GM12891 (cell line): ENCODE data around the gene PON1.

ENCODE experiments used
- DNase-seq: peaks from one replicate; pipeline ENCODE4 v3.0.0; 2011; ENCODE audit warnings: low spot score; ENCODE audit not compliant: insufficient read length
- FAIRE-seq: peaks from 2 replicates; lab custom pipeline; 2011; peaks lifted over from hg19 to GRCh38; lab: Jason Lieb, UNC
- PAX5 ChIP-seq: IDR thresholded peaks from 2 replicates; pipeline ENCODE4 v1.6.1; 2011; ENCODE audit warnings: low read length, moderate library complexity, mild to moderate bottlenecking; ENCODE audit not compliant: insufficient read depth, severe bottlenecking
- POLR2A ChIP-seq: IDR thresholded peaks from 2 replicates; pipeline ENCODE4 v1.6.1; 2011; ENCODE audit warnings: low read depth, low read length, control low read depth
- POLR2AphosphoS5 ChIP-seq: IDR thresholded peaks from 2 replicates; pipeline ENCODE4 v1.6.1; 2011; ENCODE audit warnings: low read depth, low read length, control low read depth
- POU2F2 ChIP-seq: IDR thresholded peaks from 2 replicates; pipeline ENCODE4 v1.6.1; 2011; ENCODE audit warnings: low read depth, mild to moderate bottlenecking, control low read depth, low read length, moderate library complexity
- SPI1 ChIP-seq: IDR thresholded peaks from 2 replicates; pipeline ENCODE4 v1.6.1; 2011; ENCODE audit warnings: low read depth, low read length, control low read depth
- TAF1 ChIP-seq: IDR thresholded peaks from 2 replicates; pipeline ENCODE4 v1.6.1; 2011; ENCODE audit warnings: low read depth, low read length, control low read depth

The PON1 gene

DNA sequence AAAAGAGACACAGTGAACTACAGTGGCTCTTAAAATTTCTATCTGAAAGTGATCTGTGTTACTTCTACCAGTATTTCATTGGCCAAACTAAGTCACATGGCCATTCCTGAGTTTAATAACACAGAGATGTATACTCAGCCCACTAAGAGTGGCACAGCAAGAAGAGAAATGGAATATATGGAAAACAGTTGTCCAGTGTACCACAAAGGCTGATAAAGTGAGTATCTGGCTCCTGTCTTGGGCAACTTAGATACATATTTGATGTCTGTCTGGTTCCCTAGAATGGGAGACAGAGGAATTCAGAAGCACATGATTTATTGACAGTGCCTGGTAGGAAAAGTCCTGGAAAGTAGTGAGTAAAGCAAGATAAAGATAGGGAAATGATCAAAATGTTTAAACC is 10.1 kb upstream of the PON1 start:
- DNase-seq (no peak), FAIRE-seq (no peak)
- no peak for TF ChIP-seq POU2F2

- DNase-seq = no peak
- FAIRE-seq = no peak
- TF ChIP-seq POLR2A (no peak), TAF1 (no peak), SPI1 (no peak), POU2F2 (no peak), POLR2AphosphoS5 (no peak), PAX5 (no peak)
Observed at GRCh38 chr7:95330961-95331337, 6.6 kb upstream of the PON1 start.

DNA sequence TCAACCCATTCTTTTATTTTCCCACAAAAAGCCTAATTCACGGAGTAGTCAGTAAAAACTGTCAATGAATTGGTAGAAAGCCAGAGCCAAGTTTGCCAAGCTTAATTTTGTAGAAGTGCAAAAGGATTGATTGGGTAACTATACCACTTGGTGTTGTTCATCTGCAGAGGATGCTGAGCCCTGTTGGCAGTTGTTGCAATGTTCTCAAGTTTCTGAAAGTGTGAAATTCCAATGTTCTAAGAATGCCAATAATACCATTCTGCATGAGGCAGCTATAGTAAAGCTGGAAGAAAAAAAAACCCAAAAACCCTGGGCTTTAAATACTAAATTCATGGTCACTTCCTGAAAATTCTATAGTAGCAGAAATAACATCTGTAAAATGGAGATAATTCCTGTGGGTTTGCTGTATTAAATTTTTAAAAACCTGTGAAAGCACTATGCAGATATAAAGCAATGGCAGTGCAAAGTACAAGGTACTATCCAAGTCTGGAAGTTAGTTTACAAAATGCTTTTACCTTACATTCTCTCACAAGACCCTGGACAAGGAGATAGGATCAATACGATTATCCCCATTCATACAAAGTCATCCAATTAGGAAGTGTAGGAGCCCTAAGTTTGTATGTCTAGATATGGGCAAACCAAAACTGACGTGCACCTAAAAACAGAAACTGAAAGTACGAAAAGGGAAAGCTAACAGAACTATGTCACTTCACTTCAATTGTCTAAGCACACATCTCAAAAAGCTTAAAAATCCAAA is 6.0 kb upstream of the PON1 start:
- TF ChIP-seq TAF1 (no peak), POLR2A (no peak), POU2F2 (no peak), POLR2AphosphoS5 (no peak), PAX5 (no peak), SPI1 (no peak)
- peak; percentile 71 for FAIRE-seq
- DNase-seq = no peak

GRCh38 chr7:95327356-95327755 is 3.0 kb upstream of the PON1 start:
- DNase-seq (no peak), FAIRE-seq (no peak)
- TF ChIP-seq SPI1 = no peak
- TF ChIP-seq POLR2A = no peak
- TF ChIP-seq PAX5 = no peak
- TF ChIP-seq POU2F2 = no peak
- TF ChIP-seq TAF1 = no peak

- TF ChIP-seq PAX5 (no peak), SPI1 (no peak), POLR2A (no peak), POLR2AphosphoS5 (no peak), TAF1 (no peak), POU2F2 (no peak)
- FAIRE-seq = no peak
- no peak for DNase-seq
Observed at GRCh38 chr7:95323410-95324129, 762 bp downstream of the PON1 start.

- no peak for FAIRE-seq
- DNase-seq = no peak
- TF ChIP-seq TAF1 = no peak
- TF ChIP-seq POLR2A = no peak
- no peak for TF ChIP-seq PAX5
- TF ChIP-seq POLR2AphosphoS5 = no peak
- TF ChIP-seq SPI1 = no peak
- TF ChIP-seq POU2F2 = no peak
Observed at GRCh38 chr7:95322854-95323253, 1.5 kb downstream of the PON1 start.

- no peak for DNase-seq
- TF ChIP-seq SPI1 = no peak
- TF ChIP-seq POLR2AphosphoS5 = no peak
- no peak for TF ChIP-seq PAX5
- no peak for TF ChIP-seq POLR2A
- TF ChIP-seq TAF1 = no peak
- TF ChIP-seq POU2F2 = no peak
- no peak for FAIRE-seq
Observed at GRCh38 chr7:95322396-95322795, 1.9 kb downstream of the PON1 start.

DNA sequence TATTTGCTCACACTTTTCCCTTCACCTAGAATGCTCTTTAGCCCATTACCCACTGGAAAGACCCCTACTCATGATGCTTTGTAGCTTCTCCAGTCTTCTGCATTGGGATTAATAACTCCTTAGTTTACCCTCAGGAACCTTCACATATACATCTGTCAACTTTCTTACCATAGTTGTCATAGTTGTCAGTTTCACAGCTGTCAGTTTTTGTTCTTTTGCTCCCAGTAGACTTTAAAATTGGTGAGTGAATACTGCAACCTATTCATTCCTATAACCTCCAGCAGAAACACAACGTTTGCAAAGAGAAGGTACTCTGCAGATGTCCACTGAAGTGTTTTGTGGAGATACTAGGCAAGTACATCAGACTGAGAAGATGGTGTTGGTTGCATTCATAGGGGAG is 2.6 kb downstream of the PON1 start:
- FAIRE-seq = no peak
- no peak for TF ChIP-seq SPI1
- no peak for TF ChIP-seq POLR2A
- TF ChIP-seq POU2F2 = no peak
- no peak for TF ChIP-seq TAF1
- TF ChIP-seq POLR2AphosphoS5 = no peak
- no peak for TF ChIP-seq PAX5
- no peak for DNase-seq

DNA sequence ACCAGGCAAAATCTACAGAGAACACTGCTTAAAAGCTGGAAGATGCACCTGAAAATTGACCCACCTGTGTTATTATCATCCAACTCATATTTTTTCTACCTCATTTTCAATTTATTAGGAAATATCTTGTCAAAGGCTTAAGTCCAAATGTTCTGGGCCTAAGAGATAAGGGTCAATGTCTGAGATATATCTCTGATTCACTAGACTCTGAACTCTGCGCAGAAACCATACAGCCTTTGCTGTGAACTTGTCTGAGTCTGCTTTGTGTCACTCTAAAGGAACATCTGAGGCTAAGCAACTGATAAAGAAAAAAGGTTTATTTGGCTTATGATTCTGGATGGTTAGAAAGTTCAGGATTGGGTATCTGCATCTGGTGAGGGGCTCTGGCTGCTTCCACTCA is 3.7 kb downstream of the PON1 start:
- FAIRE-seq (no peak), DNase-seq (no peak)
- no peak for TF ChIP-seq POLR2A
- TF ChIP-seq POU2F2 = no peak
- no peak for TF ChIP-seq TAF1
- no peak for TF ChIP-seq POLR2AphosphoS5
- TF ChIP-seq PAX5 = no peak
- TF ChIP-seq SPI1 = no peak

DNA sequence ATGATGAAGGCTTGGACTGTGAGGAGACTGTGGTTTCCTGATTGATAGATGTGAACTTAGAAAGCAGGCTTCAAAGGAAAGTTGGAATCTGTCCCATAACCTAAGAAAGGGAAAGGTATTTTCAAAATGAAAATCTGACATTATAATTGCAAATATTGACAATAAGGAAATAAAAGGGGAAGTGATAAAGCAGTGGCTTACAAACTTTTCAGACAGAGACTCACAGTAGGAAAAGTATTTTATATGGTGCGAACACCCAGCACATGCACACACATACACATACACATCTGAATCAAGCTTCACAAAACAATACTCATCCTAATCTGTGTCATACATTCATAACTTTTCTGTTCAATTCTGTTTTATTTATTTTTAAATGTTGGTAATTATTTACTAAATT is 4.8 kb downstream of the PON1 start:
- FAIRE-seq (no peak), DNase-seq (no peak)
- peak; percentile 63 for TF ChIP-seq SPI1
- no peak for TF ChIP-seq POLR2A
